B cell (primary cell): ENCODE measurements around the gene ARPP21. TPM values are rescaled to one million over a fixed set of nuclear protein-coding genes. Genes with fewer than 3 reads are reported as not detected.

ENCODE experiments used
- ATAC-seq: fragments of 200-7000 bp; cut with Tn5 transposase; one replicate; pipeline ENCODE4 v1.10.0; 2021; ENCODE audit warnings: low read depth, mild to moderate bottlenecking, moderate number of reproducible peaks, moderate library complexity
- CTCF ChIA-PET: fragments of 350-600 bp; sonication (Branson Sonifier 250); formaldehyde crosslinking; loops from one replicate; lab custom pipeline; 2021; ENCODE audit warnings: antibody characterized with exemption, inconsistent platforms; lab: Charles Lee
- POLR2A ChIA-PET: fragments of 350-600 bp; sonication (Branson Sonifier 250); formaldehyde crosslinking; loops from one replicate; lab custom pipeline; 2021; ENCODE audit warnings: antibody characterized with exemption; lab: Charles Lee
- DNase-seq: peaks from one replicate; pipeline ENCODE4 v3.0.0; 2013
- H2AFZ ChIP-seq: 2 replicates; pipeline ENCODE4 v1.6.1; 2012; ENCODE audit warnings: mild to moderate bottlenecking, low read depth, low read length; ENCODE audit not compliant: insufficient read depth, poor library complexity, severe bottlenecking
- H3K27ac ChIP-seq, 2 donors: 1 replicate in 1 of 2; 2 replicates in 1 of 2; pipeline ENCODE4 v1.5.1; 2012 to 2013; ENCODE audit warnings: low read length in 2 of 2, mild to moderate bottlenecking in 2 of 2, moderate library complexity in 1 of 2
- H3K27me3 ChIP-seq, 4 experiments: fragments of 200-600 bp in 1 of 4; sonication (generic) in 1 of 4; replicated peaks in 1 of 4; 1 replicate in 2 of 4; 2 replicates in 2 of 4; pipeline versions ENCODE4 v1.6.1 to v1.7.0; 2013 to 2016; ENCODE audit warnings: low read length in 3 of 4, mild to moderate bottlenecking in 2 of 4, mixed read lengths in 1 of 4, moderate library complexity in 1 of 4; ENCODE audit not compliant: insufficient read depth in 4 of 4, control insufficient read depth in 3 of 4; ENCODE audit errors: control extremely low read depth in 1 of 4
- H3K36me3 ChIP-seq, 2 experiments: replicated peaks in 1 of 2; 1 replicate in 1 of 2; 2 replicates in 1 of 2; pipeline versions ENCODE4 v1.6.1 to v1.7.1; 2013; ENCODE audit warnings: low read length in 1 of 2; ENCODE audit not compliant: insufficient read depth in 2 of 2, control insufficient read depth in 1 of 2; ENCODE audit errors: control extremely low read depth in 1 of 2, extremely low read depth in 1 of 2
- H3K4me1 ChIP-seq, 2 donors: fragments of 200-600 bp in 1 of 2; sonication (generic) in 1 of 2; 1 replicate in 1 of 2; 2 replicates in 1 of 2; pipeline versions ENCODE4 v1.5.1 to v1.6.1; 2013 to 2017; ENCODE audit warnings: low read length in 2 of 2; ENCODE audit not compliant: control insufficient read depth in 2 of 2, insufficient read depth in 2 of 2
- H3K4me2 ChIP-seq: replicated peaks from 2 replicates; pipeline ENCODE3; 2012; ENCODE audit warnings: mild to moderate bottlenecking, low read depth, low read length; ENCODE audit not compliant: poor library complexity, severe bottlenecking
- H3K4me3 ChIP-seq, 5 experiments: fragments of 200-600 bp in 1 of 5; sonication (generic) in 1 of 5; 1 replicate in 3 of 5; 2 replicates in 2 of 5; pipeline versions ENCODE4 v1.5.1 to v1.7.0; 2011 to 2016; ENCODE audit warnings: low read length in 4 of 5, mild to moderate bottlenecking in 4 of 5, low read depth in 2 of 5, control low read depth in 1 of 5, moderate library complexity in 1 of 5; ENCODE audit not compliant: insufficient read depth in 1 of 5; ENCODE audit errors: control extremely low read depth in 1 of 5, extremely low read depth in 1 of 5
- H3K79me2 ChIP-seq: fragments of 200-600 bp; sonication (generic); one replicate; pipeline ENCODE4 v1.6.0; 2016; ENCODE audit warnings: low read length; ENCODE audit not compliant: control insufficient read depth, insufficient read depth
- H3K9ac ChIP-seq: fragments of 200-600 bp; sonication (generic); 2 replicates; pipeline ENCODE4 v1.6.1; 2017; ENCODE audit warnings: mild to moderate bottlenecking, low read length, moderate library complexity
- H3K9me3 ChIP-seq, 3 donors: one replicate each; pipeline versions ENCODE4 v1.6.1 to v1.7.1; 2013; ENCODE audit warnings: low read length in 2 of 3; ENCODE audit not compliant: control insufficient read depth in 2 of 3, insufficient read depth in 1 of 3; ENCODE audit errors: control extremely low read depth in 1 of 3
- H4K20me1 ChIP-seq: 2 replicates; pipeline ENCODE4 v1.6.0; 2012; ENCODE audit warnings: mild to moderate bottlenecking, low read length; ENCODE audit not compliant: insufficient read depth, control insufficient read depth, poor library complexity, severe bottlenecking
- H3K27ac Mint-ChIP-seq: one replicate; pipeline ENCODE4 v1.8.0; 2021; ENCODE audit warnings: mixed read lengths
- H3K27me3 Mint-ChIP-seq: one replicate; pipeline ENCODE4 v1.8.0; 2021; ENCODE audit warnings: mixed read lengths
- H3K4me1 Mint-ChIP-seq: one replicate; pipeline ENCODE4 v1.8.0; 2021; ENCODE audit warnings: mixed read lengths
- H3K4me3 Mint-ChIP-seq: one replicate; pipeline ENCODE4 v1.8.0; 2021; ENCODE audit warnings: mixed read lengths
- H3K9me3 Mint-ChIP-seq: one replicate; pipeline ENCODE4 v1.8.0; 2022; ENCODE audit warnings: mixed read lengths; ENCODE audit not compliant: insufficient read depth
- EZH2 ChIP-seq: IDR thresholded peaks from 2 replicates; pipeline ENCODE4 v1.6.1; 2012; ENCODE audit warnings: borderline replicate concordance, low read depth, mild to moderate bottlenecking, moderate library complexity, low read length; ENCODE audit not compliant: insufficient read depth, poor library complexity, severe bottlenecking
- WGBS: methylation state at CpG from one replicate; pipeline ENCODE4 v1.1.5; 2013; ENCODE audit warnings: missing lambda C conversion rate; ENCODE audit not compliant: insufficient coverage; 5-methylcytosine and 5-hydroxymethylcytosine counted together
- intact Hi-C: fragments of 100-400 bp; cut with micrococcal nuclease; formaldehyde crosslinking; loops from one replicate; pipeline ENCODE4 v1.10.0; 2022
- polyA plus RNA-seq: library from polyadenylated mRNA; depleted of rRNA; stranded (reverse); fragments of >200 nt; gene quantifications from 2 replicates; pipeline ENCODE4 v1.2.3, GENCODE V29; 2012
- total RNA-seq, 2 donors: library from RNA; stranded (reverse); fragments of 120-200 nt in 1 of 2; gene quantifications; 1 replicate in 1 of 2; 2 replicates in 1 of 2; pipeline versions ENCODE4 v1.2.3 to v1.2.4, GENCODE V29; 2013 to 2022
- TF ChIP-seq, protein P1 (sequence below): fragments of 200-600 bp; IDR thresholded peaks from one replicate; pipeline ENCODE4 v1.8.0; 2022; ENCODE audit warnings: antibody characterized with exemption, mild to moderate bottlenecking

The ARPP21 gene
- total and polyA plus RNA-seq, 2 donors (not counting 1 experiment from before 2014, with no cell fraction given): 0.10 TPM; not detected in 1

DNA sequence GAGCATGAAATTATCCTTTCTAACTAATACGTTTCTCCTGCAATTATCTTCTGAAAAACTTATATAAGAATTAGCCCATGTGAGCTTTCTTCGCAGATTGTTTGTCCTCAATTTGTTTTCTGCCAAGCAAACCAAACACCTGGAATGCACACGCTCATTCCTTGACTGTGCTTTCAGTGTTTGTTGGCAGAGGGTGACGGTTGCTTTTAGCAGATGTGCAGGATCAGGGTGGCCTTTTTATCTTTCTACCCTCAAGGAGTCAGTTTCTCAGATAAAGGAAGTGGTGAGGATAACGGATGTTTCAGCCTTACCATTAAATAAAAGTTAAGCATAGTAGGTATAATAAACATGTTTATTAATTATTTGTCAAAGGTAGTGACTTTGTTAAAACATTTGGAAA, 15.2 kb downstream of the ARPP21 start:
- Mint-ChIP-seq H3K4me1 (peaks cover 2% of the 10 kb centered on the region), H3K9me3 (no peaks in the 10 kb centered on the region), H3K27me3 (peaks cover 4% of the 10 kb centered on the region), H3K4me3 (no peak overlapping the region), H3K27ac (no peak overlapping the region)
- CTCF ChIA-PET: no interaction called here
- Histone ChIP-seq H2AFZ (no peak overlapping the region), H3K79me2 (no peaks in the 10 kb centered on the region), H3K4me2 (no peak overlapping the region), H3K27ac (no peak overlapping the region), H3K27me3 (no peaks in the 10 kb centered on the region), H3K36me3 (no peaks in the 10 kb centered on the region), H3K9ac (no peak overlapping the region), H3K4me3 (no peak overlapping the region), H3K9me3 (no peaks in the 10 kb centered on the region), H4K20me1 (no peaks in the 10 kb centered on the region), H3K4me1 (no peaks in the 10 kb centered on the region)
- POLR2A ChIA-PET: no interaction called here
- DNase-seq (no peak), ATAC-seq (no peak)
- WGBS: 17% methylated on average over 2 of the region's 5 CpGs
- intact Hi-C loops: no loop called here
- TF ChIP-seq EZH2: no peak
- TF ChIP-seq, protein P1, sequence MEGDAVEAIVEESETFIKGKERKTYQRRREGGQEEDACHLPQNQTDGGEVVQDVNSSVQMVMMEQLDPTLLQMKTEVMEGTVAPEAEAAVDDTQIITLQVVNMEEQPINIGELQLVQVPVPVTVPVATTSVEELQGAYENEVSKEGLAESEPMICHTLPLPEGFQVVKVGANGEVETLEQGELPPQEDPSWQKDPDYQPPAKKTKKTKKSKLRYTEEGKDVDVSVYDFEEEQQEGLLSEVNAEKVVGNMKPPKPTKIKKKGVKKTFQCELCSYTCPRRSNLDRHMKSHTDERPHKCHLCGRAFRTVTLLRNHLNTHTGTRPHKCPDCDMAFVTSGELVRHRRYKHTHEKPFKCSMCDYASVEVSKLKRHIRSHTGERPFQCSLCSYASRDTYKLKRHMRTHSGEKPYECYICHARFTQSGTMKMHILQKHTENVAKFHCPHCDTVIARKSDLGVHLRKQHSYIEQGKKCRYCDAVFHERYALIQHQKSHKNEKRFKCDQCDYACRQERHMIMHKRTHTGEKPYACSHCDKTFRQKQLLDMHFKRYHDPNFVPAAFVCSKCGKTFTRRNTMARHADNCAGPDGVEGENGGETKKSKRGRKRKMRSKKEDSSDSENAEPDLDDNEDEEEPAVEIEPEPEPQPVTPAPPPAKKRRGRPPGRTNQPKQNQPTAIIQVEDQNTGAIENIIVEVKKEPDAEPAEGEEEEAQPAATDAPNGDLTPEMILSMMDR: no peak

DNA sequence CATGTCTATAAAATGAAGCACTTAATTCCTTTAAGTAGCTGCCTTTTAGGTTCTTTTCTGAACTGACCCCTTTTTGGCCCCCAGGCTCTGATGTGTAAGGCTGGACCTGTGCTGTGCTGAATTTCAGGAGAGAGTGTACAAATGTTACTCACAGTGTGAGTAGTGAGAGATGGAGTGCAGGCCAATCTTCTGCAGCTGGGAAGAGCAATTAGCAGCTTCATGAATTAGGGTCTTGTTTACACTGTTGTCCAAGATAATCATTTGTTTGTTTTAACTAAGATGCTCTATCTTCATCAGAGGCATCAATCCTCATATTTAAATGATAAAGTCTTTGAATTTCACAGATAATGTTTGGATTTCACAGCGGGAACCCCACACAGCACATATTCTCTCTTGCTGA, 19.4 kb downstream of the ARPP21 start:
- Histone ChIP-seq H3K27ac (no peak overlapping the region), H3K27me3 (no peaks in the 10 kb centered on the region), H2AFZ (no peak overlapping the region), H3K9ac (no peak overlapping the region), H4K20me1 (no peaks in the 10 kb centered on the region), H3K36me3 (no peaks in the 10 kb centered on the region), H3K79me2 (no peaks in the 10 kb centered on the region), H3K4me3 (no peak overlapping the region), H3K4me2 (no peak overlapping the region), H3K4me1 (no peaks in the 10 kb centered on the region), H3K9me3 (no peaks in the 10 kb centered on the region)
- intact Hi-C loops: loop anchor here (5.0 kb wide), 1 partner anchor 1776 kb away; no protein-coding TSS in a partner anchor
- ATAC-seq (no peak), DNase-seq (no peak)
- Mint-ChIP-seq H3K27me3 (peaks cover 4% of the 10 kb centered on the region), H3K9me3 (no peaks in the 10 kb centered on the region), H3K27ac (no peak overlapping the region), H3K4me3 (no peak overlapping the region), H3K4me1 (peaks cover 2% of the 10 kb centered on the region)
- no CpG with 5 or more reads among the region's 1 CpG for WGBS
- CTCF ChIA-PET: no interaction called here
- POLR2A ChIA-PET: no interaction called here
- TF ChIP-seq, protein P1: no peak
- TF ChIP-seq EZH2: no peak
